ENCODE results near the gene ARL13B.
"Not testable (repeated sequence)": the region's sequence is repeated elsewhere in the genome, so short reads cannot be mapped to it uniquely, and the experiment has no call there.

ARL13B gene

GRCh38 chr3:94063496-94064119, 83.7 kb downstream of the ARL13B start:
- no peak for DNase-seq

DNA sequence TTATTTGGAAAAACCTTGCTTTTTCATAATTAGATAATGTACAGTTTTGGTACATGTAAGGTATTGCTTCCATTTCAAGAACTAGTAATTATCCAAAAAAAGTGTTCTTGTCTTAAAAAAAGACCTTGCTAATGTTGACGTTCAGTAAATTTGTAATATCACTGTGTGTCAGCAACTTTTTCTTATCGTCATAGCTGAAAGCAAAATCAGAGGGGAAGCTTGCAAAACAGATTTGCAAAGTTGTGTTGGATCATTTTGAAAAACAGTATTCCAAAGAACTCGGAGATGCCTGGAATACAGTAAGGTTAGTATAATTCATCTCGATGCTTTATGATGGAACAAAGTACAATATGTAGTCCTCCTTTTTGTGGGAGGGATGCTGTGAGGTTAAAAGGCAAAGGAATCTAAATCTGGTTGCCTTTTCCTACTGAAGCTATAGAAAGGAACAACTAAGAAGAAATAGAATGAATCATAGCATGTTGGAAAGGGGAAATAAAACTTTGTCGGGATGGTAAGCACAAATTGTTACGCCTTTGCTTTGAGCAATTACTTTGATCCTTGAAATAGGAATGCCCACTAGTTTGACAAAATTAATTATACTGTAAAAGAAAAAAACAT, 84.4 kb downstream of the ARL13B start:
- no peak for DNase-seq

GRCh38 chr3:94065122-94065521, 85.2 kb downstream of the ARL13B start:
- no peak for DNase-seq

- DNase-seq: no peak
Measured at GRCh38 chr3:94065819-94066480, 86.0 kb downstream of the ARL13B start.

GRCh38 chr3:94066506-94067500, 86.8 kb downstream of the ARL13B start:
- DNase-seq: no peak

DNA sequence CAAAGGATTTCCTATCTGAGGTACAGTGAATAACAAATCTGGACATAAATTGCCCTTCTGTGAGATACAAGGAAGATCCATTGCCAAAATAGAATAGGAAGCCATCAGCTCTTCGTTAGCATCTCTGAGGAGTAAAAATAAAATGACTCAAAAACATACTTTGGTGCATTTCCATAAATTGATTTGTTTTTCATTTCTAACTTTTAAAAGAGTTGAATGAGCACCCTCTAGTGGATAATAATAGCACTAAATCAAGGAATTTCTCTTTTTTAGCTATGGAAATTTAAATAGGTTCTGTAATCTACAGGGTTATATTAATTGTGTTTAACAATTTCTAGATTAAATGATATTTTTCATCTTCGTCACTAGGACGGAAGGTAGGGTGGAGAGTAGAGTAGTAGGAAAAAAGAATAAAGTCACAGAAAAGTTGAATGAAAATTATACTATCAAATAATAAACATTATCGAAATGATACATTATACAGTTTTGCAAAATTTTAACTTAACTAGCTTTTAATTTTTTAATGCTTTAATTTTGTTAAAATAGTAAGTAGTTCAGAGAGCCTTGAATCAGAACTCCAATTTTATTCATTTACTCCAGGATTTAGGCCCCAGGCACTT, 89.3 kb downstream of the ARL13B start:
- no peak for DNase-seq

DNA sequence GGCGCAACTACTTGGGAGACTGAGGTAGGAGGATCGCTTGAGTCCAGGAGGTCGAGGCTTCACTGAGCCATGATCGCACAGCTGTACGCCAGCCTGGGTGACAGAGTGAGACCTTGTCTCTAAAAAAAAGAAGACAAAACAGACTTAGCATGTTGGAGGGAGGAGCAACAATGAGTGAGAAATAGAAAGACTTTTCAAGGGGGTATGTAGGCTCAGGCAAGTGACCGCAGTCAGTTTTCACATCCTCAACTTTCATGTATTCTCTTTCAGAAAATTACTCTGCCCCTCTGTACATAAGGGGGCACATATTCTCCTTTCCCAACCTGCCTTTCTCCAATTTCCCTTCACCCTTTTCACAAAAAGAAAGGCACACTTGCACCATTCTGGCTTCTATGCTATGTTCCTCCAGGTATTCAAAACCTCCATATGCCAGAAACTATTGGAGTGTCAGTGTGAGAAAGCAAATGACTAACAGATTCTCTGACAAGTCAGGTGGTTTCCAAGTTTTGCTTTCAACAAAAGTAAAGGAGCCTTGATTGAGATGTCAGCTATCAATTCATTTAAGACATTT, 90.5 kb downstream of the ARL13B start:
- DNase-seq: no peak

DNA sequence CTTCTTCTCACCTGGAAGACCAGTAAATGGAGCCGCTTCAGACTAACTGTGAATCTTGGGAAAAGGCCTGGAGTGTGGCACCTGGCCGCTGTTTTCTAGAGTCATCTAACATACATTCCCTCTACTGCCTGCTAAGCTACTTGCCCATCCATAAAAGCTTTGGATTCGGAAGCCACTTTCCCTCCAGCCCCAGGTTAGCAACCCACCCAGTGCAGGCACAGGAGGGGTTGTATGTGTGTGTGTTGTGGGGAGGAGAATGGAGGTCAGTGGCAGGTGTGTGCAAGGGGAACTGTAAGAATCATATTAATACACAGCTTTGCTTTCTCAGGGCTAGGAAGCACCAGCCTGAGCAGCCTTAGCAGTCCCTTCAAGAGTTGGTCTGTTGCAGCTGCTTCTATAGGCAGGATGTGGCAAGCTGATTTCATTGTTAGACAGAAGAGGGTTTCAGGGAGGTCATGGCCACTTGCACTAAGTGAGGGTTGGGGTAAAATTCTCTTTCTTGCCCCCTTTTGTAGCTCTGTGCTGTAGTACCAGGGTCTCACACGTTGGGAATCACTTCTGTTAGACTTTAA, 91.8 kb downstream of the ARL13B start:
- no peak for DNase-seq

GRCh38 chr3:94076055-94076454, 96.1 kb downstream of the ARL13B start:
- no peak for DNase-seq

GRCh38 chr3:94080552-94080951, 100.6 kb downstream of the ARL13B start:
- not testable (repeated sequence) for DNase-seq

DNA sequence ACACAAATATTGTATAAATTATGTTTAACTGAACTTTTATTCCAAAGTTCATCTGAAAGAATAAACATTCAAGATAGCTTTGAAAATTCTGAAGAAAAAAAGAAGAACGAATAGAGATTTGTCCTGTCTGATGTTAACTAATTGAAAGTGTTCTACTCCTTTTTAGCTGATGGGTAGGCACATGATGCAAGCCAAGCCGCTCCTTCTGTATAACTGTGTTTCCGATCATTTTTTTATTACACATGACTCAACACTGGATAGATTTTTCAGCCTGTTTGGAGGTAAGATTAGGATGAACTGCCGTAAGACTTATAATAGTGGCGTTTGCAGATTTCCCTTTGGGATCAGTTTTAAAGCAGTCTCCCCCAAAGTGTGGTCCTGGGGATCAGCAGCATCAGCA, 101.9 kb downstream of the ARL13B start:
- no peak for DNase-seq

- peak; percentile 70 for DNase-seq
Measured at GRCh38 chr3:94082391-94082937, 102.5 kb downstream of the ARL13B start.

DNA sequence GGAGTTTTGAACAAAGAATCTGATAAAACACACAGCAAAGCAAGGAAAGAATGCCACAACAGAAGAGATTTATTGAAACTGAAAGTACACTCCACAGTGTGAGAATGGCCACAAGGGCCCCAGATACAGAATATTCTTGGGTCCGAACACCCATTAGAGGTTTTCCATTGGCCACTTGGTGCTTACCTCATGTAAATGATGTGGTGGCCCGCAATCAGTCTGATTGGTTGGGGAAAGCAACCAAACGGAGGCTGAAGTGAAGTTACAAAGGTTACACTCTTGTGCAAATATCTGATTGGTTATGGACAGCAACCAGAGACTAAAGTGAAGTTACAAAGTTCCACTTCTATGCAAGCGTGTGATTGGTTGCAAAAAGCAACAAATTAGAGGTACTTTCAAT, 103.3 kb downstream of the ARL13B start:
- DNase-seq: no peak

DNA sequence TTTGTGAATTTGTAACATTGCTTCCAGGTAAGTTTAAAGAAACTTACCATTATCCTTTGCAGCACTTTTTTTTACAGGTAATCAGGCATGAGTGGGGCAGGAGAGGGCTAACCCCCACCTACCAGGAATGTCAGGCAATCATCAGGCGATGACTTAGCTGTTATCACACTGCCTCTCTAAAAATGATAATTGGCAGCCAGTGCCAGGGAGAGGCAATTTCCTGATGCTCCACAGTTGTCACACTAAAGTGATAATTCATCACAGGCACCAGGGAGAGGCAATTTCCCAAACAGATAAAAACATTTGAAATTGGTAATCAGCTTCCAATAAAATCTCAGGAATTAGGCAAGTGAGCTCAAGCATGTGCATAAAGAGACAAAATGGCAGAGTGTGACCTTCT, 109.2 kb downstream of the ARL13B start:
- DNase-seq: no peak

DNA sequence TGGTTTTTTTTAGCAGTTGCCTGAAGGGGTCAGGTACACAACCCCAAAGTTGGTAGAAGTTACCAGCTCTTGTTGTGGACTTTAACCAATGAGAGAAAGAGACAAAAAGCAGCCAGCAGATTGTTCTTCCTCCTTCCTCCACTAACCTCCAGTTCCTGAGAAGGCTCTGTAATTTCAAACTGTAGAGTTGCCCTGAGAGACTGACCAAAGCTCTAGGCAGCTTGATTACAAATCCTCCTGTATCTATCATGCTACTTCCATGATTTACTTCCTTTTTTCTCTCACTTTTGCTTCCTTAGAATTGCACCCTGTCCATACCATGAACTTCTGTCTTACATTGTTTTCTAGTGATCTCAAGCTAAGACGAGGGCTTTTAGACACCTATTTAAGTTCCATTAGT, 112.1 kb downstream of the ARL13B start:
- DNase-seq: no peak

- DNase-seq: no peak
Measured at GRCh38 chr3:94093151-94093550, 113.2 kb downstream of the ARL13B start.

DNA sequence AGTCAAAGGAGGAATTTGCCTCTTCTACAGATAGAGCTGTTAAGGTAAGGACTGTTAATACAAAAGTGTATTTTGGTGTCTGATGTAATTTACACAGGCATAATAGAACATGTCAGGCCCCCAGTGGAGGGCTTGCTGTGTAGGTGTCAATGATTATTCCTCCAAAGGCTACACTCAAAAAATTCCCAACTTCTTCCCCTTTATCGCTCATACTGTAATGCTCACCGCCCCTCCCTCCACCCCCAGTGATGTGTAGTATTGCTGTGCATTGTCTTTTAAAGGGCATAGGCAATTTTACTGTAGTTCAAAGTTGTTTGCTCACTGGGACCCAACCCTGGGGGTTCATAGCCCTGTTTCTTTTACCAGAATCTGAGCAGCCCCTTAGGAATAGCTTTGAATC, 115.2 kb downstream of the ARL13B start:
- DNase-seq: no peak

- no peak for DNase-seq
Measured at GRCh38 chr3:94098452-94098851, 118.5 kb downstream of the ARL13B start.

- no peak for DNase-seq
Measured at GRCh38 chr3:94099311-94099710, 119.4 kb downstream of the ARL13B start.

- DNase-seq: no peak
Measured at GRCh38 chr3:94101860-94102259, 121.9 kb downstream of the ARL13B start.
